ENCODE results near the gene PPP2R2B. TPM values are rescaled to one million over a fixed set of nuclear protein-coding genes. Genes with fewer than 3 reads are reported as not detected.

The PPP2R2B gene
- total RNA-seq, 1 donor from 2014 or later, result 0.35 TPM

- peaks cover 13% of the 10 kb centered on the region for H3K27me3 Mint-ChIP-seq (ENCODE audit: low read depth)
Observed at GRCh38 chr5:146656703-146657102, 221.9 kb downstream of the PPP2R2B start.

DNA sequence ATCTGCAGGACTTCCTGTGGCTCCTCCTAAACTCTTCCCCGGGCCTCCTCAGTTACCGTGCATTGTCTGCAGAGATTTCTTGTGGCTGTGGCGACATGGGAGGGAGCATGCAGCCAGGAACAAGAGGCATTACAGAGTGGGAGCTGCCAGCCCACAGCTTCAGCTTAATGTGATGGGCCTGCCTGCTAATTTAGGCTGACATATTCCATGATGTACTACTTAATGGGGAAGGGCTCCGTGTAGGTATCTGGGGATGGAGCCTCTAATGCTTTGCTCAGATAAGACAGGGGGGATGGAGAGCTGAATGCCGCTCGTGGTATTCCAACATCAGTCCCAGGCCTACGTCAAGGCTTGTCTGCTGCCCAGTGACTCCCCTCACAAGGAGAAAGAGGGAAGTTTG, 225.0 kb downstream of the PPP2R2B start:
- TF ChIP-seq, protein P1, sequence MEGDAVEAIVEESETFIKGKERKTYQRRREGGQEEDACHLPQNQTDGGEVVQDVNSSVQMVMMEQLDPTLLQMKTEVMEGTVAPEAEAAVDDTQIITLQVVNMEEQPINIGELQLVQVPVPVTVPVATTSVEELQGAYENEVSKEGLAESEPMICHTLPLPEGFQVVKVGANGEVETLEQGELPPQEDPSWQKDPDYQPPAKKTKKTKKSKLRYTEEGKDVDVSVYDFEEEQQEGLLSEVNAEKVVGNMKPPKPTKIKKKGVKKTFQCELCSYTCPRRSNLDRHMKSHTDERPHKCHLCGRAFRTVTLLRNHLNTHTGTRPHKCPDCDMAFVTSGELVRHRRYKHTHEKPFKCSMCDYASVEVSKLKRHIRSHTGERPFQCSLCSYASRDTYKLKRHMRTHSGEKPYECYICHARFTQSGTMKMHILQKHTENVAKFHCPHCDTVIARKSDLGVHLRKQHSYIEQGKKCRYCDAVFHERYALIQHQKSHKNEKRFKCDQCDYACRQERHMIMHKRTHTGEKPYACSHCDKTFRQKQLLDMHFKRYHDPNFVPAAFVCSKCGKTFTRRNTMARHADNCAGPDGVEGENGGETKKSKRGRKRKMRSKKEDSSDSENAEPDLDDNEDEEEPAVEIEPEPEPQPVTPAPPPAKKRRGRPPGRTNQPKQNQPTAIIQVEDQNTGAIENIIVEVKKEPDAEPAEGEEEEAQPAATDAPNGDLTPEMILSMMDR (IDR thresholded peaks at IDR 0.05), result no peak
- no peak for DNase-seq (ENCODE audit: low spot score)
- Mint-ChIP-seq H3K9me3 (ENCODE audit: low read depth) (no peaks in the 10 kb centered on the region), H3K36me3 (ENCODE audit: low read depth) (no peaks in the 10 kb centered on the region), H3K27me3 (ENCODE audit: low read depth) (peaks cover 5% of the 10 kb centered on the region), H3K4me3 (ENCODE audit: unreplicated experiment) (no peak overlapping the region), H3K4me1 (ENCODE audit: low read depth) (no peaks in the 10 kb centered on the region), H3K27ac (ENCODE audit: unreplicated experiment) (no peak overlapping the region)

More at GRCh38 chr5:146656703-146657102, 221.9 kb downstream of the PPP2R2B start:
- H3K9me3 Mint-ChIP-seq (ENCODE audit: low read depth), result no peaks in the 10 kb centered on the region
- H3K4me1 Mint-ChIP-seq (ENCODE audit: low read depth), result no peaks in the 10 kb centered on the region
- no peaks in the 10 kb centered on the region for H3K36me3 Mint-ChIP-seq (ENCODE audit: low read depth)
- DNase-seq (ENCODE audit: low spot score), result no peak
- TF ChIP-seq, protein P1 (IDR thresholded peaks at IDR 0.05), result no peak
- no peak overlapping the region for H3K4me3 Mint-ChIP-seq (ENCODE audit: unreplicated experiment)
- no peak overlapping the region for H3K27ac Mint-ChIP-seq (ENCODE audit: unreplicated experiment)

GRCh38 chr5:146652547-146652946, 226.0 kb downstream of the PPP2R2B start:
- Mint-ChIP-seq H3K36me3 (ENCODE audit: low read depth) (no peaks in the 10 kb centered on the region), H3K4me3 (ENCODE audit: unreplicated experiment) (no peak overlapping the region), H3K27ac (ENCODE audit: unreplicated experiment) (no peak overlapping the region), H3K4me1 (ENCODE audit: low read depth) (no peaks in the 10 kb centered on the region), H3K27me3 (ENCODE audit: low read depth) (peaks cover 4% of the 10 kb centered on the region), H3K9me3 (ENCODE audit: low read depth) (no peaks in the 10 kb centered on the region)
- DNase-seq (ENCODE audit: low spot score), result no peak
- TF ChIP-seq, protein P1 (IDR thresholded peaks at IDR 0.05), result no peak

DNA sequence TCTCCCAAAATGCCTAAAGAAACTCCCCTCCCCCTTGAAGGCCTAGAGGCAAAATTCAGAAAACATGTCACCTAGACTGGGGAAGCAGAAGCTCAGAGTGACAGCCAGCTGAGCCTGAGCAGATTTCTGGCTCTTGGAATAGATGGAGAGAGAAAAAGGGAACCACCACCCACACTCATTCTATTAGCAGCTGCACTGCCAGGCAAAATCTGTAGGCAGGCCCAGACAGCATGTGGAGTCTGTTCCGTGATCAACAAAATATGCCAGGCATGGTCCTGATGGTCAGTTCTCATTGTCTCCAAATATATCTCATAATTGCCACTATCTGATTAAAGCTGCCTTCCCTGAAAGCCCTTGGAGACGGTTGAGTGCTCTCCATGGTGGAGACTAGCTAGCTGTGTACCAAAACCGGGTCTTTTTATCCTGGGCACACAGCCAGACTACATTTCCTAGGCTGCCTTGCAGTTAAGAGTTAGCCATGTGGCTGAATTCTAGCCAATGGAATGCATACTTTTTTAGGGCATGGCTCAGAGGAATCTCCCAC, 230.8 kb downstream of the PPP2R2B start:
- H3K9me3 Mint-ChIP-seq (ENCODE audit: low read depth), result no peaks in the 10 kb centered on the region
- H3K27ac Mint-ChIP-seq (ENCODE audit: unreplicated experiment), result no peak overlapping the region
- DNase-seq (ENCODE audit: low spot score), result no peak
- H3K4me3 Mint-ChIP-seq (ENCODE audit: unreplicated experiment), result no peak overlapping the region
- TF ChIP-seq, protein P1 (IDR thresholded peaks at IDR 0.05), result no peak
- H3K36me3 Mint-ChIP-seq (ENCODE audit: low read depth), result no peaks in the 10 kb centered on the region
- no peaks in the 10 kb centered on the region for H3K4me1 Mint-ChIP-seq (ENCODE audit: low read depth)
- peaks cover 4% of the 10 kb centered on the region for H3K27me3 Mint-ChIP-seq (ENCODE audit: low read depth)

GRCh38 chr5:146646441-146646840, 232.1 kb downstream of the PPP2R2B start:
- H3K27ac Mint-ChIP-seq (ENCODE audit: unreplicated experiment), result no peak overlapping the region
- H3K4me3 Mint-ChIP-seq (ENCODE audit: unreplicated experiment), result no peak overlapping the region
- H3K36me3 Mint-ChIP-seq (ENCODE audit: low read depth), result no peaks in the 10 kb centered on the region
- no peak for DNase-seq (ENCODE audit: low spot score)
- no peaks in the 10 kb centered on the region for H3K9me3 Mint-ChIP-seq (ENCODE audit: low read depth)
- no peaks in the 10 kb centered on the region for H3K27me3 Mint-ChIP-seq (ENCODE audit: low read depth)
- TF ChIP-seq, protein P1 (IDR thresholded peaks at IDR 0.05), result no peak
- no peaks in the 10 kb centered on the region for H3K4me1 Mint-ChIP-seq (ENCODE audit: low read depth)
